GM18526 (cell line): ENCODE data around the gene PEX5L.

Source experiments
- POLR2A ChIP-seq: IDR thresholded peaks from 3 replicates; pipeline ENCODE4 v1.6.1; 2011; ENCODE audit not compliant: insufficient read length; ENCODE audit errors: extremely low read depth

PEX5L gene

GRCh38 chr3:179765396-179765795 lies 271.3 kb downstream of the PEX5L start:
- no peak for TF ChIP-seq POLR2A

- no peak for TF ChIP-seq POLR2A
Observed at GRCh38 chr3:179760944-179761343, 275.8 kb downstream of the PEX5L start.

GRCh38 chr3:179750720-179751328 lies 285.9 kb downstream of the PEX5L start:
- TF ChIP-seq POLR2A: no peak

- no peak for TF ChIP-seq POLR2A
Observed at GRCh38 chr3:179745716-179746115, 291.0 kb downstream of the PEX5L start.

GRCh38 chr3:179745079-179745478 lies 291.7 kb downstream of the PEX5L start:
- TF ChIP-seq POLR2A: no peak
